H1 (cell line): ENCODE data around the gene TMEM129. TPM values are rescaled to one million over a fixed set of nuclear protein-coding genes. Genes with fewer than 3 reads are reported as not detected.

Experiments used
- CREB1 ChIP-seq: IDR thresholded peaks from 2 replicates; pipeline ENCODE4 v1.6.1; 2012; ENCODE audit warnings: inconsistent platforms
- EP300 ChIP-seq, 2 experiments: IDR thresholded peaks; 1 replicate in 1 of 2; 2 replicates in 1 of 2; pipeline ENCODE4 v1.6.1; 2011 to 2012; ENCODE audit warnings: low read depth in 2 of 2, low read length in 2 of 2, mild to moderate bottlenecking in 2 of 2, borderline replicate concordance in 1 of 2, inconsistent platforms in 1 of 2, moderate library complexity in 1 of 2
- MAFK ChIP-seq: IDR thresholded peaks from 2 replicates; pipeline ENCODE4 v1.6.1; 2012; ENCODE audit warnings: low read depth, mild to moderate bottlenecking, improper control_type of control experiment, low read length
- PHF8 ChIP-seq: fragments of 200-600 bp; sonication (generic); conservative IDR thresholded peaks from 2 replicates; pipeline ENCODE4 v1.7.1; 2012; ENCODE audit warnings: low read depth, mild to moderate bottlenecking, inconsistent platforms, low read length, moderate library complexity
- SIN3A ChIP-seq, 2 experiments: IDR thresholded peaks in 1 of 2; conservative IDR thresholded peaks in 1 of 2; 2 replicates each; pipeline ENCODE4 v1.6.1; 2011 to 2012; ENCODE audit warnings: low read length in 2 of 2, improper control_type of control experiment in 1 of 2, low read depth in 1 of 2, mild to moderate bottlenecking in 1 of 2
- SP1 ChIP-seq: IDR thresholded peaks from 2 replicates; pipeline ENCODE4 v1.6.1; 2011; ENCODE audit warnings: low read depth, low read length
- TAF1 ChIP-seq: IDR thresholded peaks from 2 replicates; pipeline ENCODE4 v1.6.1; 2011; ENCODE audit warnings: mild to moderate bottlenecking, low read depth, low read length
- TAF7 ChIP-seq: optimal IDR thresholded peaks from 2 replicates; pipeline ENCODE3; 2011; ENCODE audit warnings: low read depth, mild to moderate bottlenecking, inconsistent platforms, low read length, moderate library complexity, borderline replicate concordance
- TCF12 ChIP-seq: IDR thresholded peaks from 2 replicates; pipeline ENCODE4 v1.6.1; 2011; ENCODE audit warnings: low read depth, mild to moderate bottlenecking, low read length
- YY1 ChIP-seq: IDR thresholded peaks from 2 replicates; pipeline ENCODE4 v1.6.1; 2011; ENCODE audit warnings: low read depth, mild to moderate bottlenecking, low read length
- polyA plus RNA-seq, 7 experiments: library from polyadenylated mRNA; depleted of rRNA in 3 of 7; stranded (reverse) in 5 of 7; unstranded in 2 of 7; fragments of >200 nt in 5 of 7; fragments of 200-250 nt in 2 of 7; gene quantifications; 1 replicate in 5 of 7; 2 replicates in 1 of 7; 4 replicates in 1 of 7; pipeline versions ENCODE4 v1.2.1 to v1.2.3, GENCODE V29; 2011 to 2013; ENCODE audit warnings: missing spikeins in 2 of 7, mixed read lengths in 2 of 7
- total RNA-seq: library from RNA; stranded (reverse); fragmentation: NEBNext Ultra II Directional; extraction: Animal tissue kit (Norgen Biotek cat#: 25700); gene quantifications from 2 replicates; pipeline ENCODE4 v1.2.1, GENCODE V29; 2021

The TMEM129 gene
- total and polyA plus RNA-seq, 2 of the 8 experiments (the other 6 are each of a cell fraction or from before 2014, with no cell fraction given) = 31.5 to 58.7 TPM

DNA sequence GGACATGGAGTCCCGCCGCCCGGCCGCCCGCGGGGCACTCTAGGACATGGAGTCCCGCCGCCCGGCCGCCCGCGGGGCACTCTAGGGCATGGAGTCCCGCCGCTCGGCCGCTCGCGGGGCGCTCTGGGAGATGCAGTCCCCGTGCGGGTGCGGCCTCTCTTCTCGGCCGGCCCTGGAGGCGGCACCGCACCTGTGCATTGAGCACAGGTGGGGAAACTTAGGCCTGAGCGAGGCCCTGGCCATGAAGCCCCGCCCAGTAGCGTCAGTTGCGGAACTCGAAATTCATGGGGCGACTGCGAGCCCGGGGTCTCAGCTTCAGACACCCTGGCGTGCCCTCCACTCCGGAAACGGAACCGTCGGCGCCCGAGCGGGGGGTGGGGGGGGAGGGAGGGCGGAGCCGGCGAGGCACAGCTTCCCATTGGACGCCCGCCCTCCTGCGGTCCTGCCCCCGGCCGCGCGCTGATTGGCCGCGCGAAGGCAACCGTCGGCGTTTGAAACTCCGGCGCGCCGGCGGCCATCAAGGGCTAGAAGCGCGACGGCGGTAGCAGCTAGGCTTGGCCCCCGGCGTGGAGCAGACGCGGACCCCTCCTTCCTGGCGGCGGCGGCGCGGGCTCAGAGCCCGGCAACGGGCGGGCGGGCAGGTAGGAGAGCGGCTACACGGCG is at the start of gene TMEM129, which contains the start of gene TACC3 (continued):
- peak; percentile 62; the same call in 1 of the 2 replicates for TF ChIP-seq TCF12
- 0 out of 2 replicates have a peak, but pooled peaks have one; percentile 24 for TF ChIP-seq SP1
- no peak for TF ChIP-seq MAFK
- peak; percentile 65; the same call in 1 of the 2 replicates for TF ChIP-seq PHF8
- TF ChIP-seq YY1 = peak; percentile 84; the same call in 1 of the 2 replicates
- peak; percentile 13 to 79; a peak in 3 of 4 replicates for TF ChIP-seq SIN3A (conservative IDR thresholded peaks at IDR 0.05 in 1 of 2, IDR thresholded peaks at IDR 0.05 in 1 of 2; ENCODE audit: low read depth in 1 of 2, low read length in 2 of 2)
- TF ChIP-seq TAF1 = peak; percentile 68
- TF ChIP-seq CREB1 = peak; percentile 87
- peak in 1 of 2 experiments; percentile 12; a peak in 1 of 3 replicates for TF ChIP-seq EP300 (IDR thresholded peaks at IDR 0.05; ENCODE audit: borderline replicate concordance in 1 of 2, low read depth in 2 of 2, low read length in 2 of 2)
- TF ChIP-seq TAF7 = peak; percentile 33
